NCI-H2029 treated with DMSO at 0.1 percent for 48 hours (cell line): Measurements from ENCODE around the gene ECM1.

ENCODE experiments used
- DNase-seq: peaks from one replicate; lab custom pipeline; 2025; lab: John Stamatoyannopoulos, UW

ECM1 gene

DNA sequence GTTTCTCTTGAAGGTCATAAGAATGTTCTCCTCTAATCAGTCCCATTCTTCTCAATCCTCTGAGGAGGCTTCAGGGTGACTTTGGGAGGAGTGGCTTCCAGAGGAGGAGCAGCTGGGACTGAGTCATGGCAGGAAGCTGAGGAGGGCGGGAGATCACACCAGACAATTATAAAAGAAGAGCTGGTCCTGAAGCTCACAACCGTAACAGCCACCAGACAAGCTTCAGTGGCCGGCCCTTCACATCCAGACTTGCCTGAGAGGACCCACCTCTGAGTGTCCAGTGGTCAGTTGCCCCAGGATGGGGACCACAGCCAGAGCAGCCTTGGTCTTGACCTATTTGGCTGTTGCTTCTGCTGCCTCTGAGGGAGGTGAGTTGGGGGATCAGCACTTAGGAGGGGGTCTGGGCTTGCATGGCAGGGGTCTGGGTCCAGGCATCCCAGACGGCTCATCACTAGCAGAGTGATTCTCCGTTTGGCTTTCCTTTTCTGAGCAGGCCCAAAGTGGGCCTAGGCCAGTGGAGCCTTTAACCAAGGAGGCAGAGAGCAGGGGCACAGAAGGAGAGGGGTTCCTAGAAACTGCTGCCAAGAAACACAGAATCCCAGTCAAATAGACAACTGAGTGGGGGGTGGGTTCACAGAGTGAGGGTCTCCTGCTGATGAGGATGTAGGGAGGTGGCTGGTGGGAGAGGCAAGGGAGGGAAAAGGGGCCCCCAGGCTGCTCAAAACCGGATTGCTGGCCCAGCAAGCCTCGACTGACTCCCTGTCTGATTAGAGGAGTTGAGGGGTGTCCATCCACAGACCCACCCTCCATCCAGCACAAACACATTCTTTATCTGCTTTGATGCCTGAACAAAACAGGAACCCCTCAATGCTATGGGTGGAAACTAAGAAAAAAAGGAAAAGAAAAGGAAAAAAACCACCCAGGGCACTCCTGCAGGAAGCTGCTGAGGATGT is at the start of gene ECM1:
Gene ECM1, plus strand, starts transcription at position 198 of the 953 bp plus-strand sequence. Its CDS starts 101 bp downstream, at position 299.
- DNase-seq: no peak

DNA sequence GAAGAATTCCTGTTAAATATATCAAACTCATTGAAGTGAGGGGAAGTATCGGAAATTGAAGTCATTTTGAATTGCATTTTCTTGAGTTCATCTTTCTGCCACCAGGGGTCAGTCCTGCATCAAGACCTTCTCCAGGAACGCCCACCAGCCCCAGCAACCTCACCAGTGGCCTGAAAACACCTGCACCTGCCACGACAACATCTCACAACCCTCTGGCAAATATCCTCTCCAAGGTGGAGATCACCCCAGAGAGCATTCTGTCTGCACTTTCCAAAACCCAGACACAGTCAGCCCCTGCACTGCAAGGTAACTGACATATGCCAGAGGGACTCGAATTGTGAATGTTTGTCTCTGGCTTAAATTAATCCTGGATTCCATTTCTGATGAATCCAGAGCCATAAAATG is 43.5 kb upstream of the ECM1 start:
- peak; percentile 47 for DNase-seq

DNA sequence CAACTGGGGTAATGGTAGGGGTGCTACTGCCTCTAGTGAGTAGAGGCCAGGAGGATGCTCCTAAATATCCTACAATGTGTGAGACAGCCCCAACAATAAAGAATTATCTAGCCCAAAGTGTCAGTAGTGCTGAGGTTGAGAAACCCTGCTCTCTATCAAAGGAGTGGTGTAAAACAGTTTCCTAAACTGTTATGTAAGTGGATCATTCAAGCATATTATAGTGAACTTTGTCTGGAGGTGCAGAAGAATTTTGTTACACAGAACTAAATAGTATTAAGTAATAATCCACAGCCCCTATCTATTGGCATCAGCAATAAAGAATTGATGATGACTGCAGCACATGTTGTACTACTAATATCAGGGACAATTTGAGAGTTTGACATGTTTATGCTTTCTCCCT is 40.9 kb upstream of the ECM1 start:
- no peak for DNase-seq

DNA sequence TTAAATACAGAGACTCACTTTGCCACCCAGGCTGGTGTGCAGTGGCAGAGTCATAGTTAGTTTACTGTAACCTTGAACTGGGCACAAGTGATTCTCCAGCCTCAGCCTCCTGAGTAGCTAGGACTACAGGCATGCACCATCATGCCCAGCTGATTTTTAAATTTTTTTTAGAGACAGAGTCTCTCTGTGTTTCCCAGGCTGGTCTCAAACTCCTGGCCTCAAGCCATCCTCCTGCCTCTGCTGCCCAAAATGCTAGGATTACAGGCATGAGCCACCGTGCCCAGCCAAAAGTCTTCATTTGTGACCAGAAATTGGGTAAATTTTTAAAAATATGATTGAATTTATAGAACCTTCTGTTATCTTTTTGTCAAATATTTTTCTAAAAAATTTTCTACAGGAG is 38.6 kb upstream of the ECM1 start:
- DNase-seq: no peak

DNA sequence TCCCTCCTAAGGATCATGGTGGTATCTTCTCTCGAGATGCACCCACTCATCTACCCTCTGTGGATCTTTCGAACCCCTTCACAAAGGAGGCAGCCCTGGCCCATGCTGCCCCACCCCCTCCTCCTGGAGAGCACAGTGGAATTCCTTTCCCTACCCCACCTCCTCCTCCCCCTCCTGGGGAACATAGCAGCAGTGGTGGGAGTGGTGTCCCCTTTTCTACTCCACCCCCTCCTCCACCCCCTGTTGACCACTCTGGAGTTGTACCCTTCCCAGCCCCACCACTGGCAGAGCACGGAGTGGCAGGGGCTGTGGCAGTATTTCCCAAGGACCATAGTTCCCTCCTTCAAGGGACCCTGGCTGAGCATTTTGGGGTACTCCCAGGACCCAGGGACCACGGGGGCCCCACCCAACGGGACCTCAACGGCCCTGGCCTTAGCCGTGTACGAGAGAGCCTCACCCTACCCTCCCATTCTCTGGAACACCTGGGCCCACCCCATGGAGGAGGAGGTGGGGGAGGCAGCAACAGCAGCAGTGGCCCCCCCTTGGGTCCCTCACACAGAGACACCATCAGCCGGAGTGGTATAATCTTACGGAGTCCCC is 35.2 kb upstream of the ECM1 start:
- DNase-seq: no peak

DNA sequence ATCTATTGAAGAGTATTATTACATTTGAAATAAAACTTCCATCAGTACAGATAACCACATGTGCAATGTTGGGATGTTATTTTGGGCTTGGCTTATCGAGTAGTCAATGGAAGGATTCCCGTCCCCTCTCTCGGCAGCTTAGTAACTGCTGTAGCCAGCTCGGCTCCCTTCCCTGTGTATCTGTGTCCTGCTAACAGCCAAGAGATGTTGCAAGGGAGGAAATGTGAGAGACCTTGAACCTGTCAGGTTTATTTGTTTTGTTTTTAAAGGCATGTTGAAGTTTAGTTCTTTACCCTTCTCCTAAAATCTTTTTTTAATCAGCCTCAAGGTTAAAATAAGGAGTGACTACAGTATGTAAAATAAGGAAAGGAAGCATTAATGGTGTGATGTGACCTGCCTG is 34.2 kb upstream of the ECM1 start:
- DNase-seq: no peak

DNA sequence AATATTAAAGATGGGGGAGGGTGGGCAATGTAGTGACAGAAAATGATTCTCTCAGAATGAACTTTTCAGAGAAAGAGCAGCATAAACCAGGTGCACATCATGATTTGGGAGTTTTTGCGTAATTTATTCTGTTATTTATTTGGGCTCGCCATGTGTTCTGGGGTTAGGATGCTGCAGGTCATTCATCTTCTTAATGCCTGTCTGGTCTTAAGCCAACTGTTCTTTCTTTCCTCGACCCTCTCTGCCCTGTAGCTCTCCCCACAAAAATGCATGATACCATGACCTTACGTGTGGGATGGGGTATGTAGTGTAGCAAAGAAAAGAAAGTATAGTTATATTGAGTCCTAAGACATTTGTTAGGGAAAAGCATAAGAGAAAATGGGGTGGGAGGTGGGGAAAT is 33.0 kb upstream of the ECM1 start:
- DNase-seq: no peak

DNA sequence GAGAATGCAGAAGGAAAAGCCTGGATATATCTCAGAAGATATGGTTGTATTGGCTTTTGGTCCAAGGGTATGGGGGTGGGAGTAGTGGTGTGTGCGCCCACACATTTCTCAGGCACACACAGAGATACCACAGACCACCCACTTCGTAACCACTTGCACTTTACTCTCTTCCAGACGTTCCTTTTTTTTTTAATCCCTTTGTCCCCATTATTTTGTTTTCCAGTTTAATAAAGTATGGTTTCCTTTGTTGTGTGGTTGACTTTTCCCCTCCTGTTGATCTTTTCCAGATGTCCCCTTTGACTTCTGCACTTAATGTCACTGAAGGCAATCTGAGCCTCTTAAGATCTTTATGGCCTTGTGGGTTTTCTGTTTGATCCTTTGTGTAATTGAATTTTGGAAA is 31.2 kb upstream of the ECM1 start:
- DNase-seq: no peak

DNA sequence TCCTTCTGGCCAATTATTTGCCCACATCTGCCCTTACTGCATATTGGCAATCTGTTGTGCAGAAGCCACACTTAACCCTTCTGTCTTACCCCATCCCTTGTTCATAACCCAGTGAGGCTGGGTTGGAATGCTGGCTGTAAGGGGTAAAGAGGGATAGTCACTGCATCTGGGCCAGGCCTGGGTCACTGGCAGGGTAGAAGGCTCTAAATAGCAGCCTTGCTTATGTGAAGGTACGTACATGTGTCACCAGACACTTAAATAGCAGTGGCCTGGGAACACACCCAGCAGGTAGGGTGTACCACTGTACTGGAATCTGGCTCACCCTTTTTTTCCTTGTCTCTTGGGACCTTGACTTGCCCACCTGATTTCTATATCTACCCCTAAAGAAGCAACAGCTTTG is 30.6 kb upstream of the ECM1 start:
- DNase-seq: no peak

DNA sequence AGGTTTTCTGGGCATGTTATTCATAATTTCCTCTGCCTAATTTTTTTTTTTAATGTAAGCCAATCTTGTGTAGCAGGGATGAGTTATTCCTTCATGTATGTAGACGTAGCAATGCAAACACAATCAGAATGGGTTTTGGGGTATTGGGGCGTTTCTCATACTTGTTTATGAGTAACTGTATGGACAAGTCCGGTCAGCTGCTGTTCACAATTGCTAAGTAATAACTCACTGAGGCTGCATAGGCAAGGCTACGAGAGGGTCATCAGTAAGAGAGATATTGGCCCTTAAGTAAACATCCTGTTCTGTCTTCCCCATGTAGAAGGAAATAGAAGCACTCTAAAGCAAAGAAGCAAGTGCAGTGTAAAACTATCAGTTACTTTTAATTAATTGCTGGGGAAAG is 30.2 kb upstream of the ECM1 start:
- DNase-seq: no peak

DNA sequence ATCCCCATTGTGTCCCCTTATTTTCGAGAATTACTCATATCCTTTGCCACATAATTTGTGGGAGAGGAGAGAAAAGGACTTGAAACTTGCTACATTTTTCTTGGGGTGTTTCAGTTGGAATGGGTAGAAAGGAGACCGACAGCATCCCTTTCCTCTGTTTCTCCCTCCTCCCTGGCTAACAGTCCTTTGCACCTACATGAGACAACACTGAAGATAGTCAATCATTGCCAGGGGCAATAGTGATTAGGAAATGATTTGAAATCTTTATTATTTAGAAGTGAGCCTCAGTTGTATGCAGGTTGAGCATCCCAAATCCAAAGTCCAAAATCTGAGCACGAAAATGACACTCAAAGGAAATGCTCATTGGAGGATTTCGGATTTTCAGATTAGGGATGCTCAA is 28.5 kb upstream of the ECM1 start:
- DNase-seq: no peak

DNA sequence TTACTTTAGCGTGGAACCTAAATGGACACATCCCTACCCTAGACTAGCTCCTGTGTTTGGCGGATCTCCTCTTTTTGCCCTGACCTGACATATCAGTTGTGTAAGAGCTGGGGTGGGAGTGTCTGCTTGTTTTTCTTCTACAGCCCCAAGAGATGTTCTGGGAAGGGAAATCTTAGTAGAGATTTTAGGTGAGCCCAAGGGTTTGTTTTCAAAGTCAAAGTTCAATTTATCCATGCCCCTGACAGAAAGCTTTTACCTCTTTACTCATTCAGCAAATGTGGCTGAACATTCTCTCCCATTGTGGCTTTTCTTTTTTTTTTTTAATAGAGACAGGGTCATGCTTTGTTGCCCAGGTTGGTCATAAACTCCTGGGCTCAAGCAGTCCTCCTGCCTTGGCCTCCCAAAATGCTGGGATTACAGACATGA is 28.0 kb upstream of the ECM1 start:
- no peak for DNase-seq

DNA sequence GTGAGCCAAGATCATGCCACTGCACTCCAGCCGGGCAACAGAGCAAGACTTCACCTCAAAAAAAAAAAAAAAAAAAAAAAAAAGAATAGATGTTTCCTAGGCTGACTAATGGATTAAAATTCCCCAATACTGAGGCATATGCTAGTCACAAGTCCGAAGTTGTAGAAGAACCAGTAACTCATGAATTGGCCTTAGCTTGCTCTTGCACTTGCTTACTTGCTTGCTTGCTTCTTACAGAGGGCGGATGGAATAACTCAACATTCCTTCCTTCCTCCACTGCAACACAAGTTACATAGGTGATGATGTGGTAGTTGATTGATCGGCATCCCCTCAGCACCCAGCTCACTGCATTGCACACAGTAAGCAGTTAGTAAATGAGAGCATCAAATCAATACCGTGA is 23.5 kb upstream of the ECM1 start:
- DNase-seq: no peak

DNA sequence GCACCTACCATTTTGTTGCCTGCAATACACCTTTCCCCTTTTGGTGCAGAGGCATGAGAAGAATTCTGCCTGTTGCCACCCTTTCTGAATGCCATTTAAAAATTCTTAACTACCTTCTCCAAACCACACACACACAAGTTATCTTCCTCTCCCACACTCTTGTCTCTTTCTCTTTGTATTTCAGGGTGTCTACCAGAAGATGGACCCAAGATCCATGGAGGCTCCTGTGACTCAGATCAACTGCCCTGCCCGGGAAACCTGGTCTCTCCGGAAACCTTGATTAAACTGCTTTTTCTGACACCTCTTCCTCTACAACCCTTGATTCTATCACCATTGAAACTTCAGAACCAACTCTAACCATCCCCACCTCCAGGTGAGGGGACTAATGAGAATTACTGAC is 23.0 kb upstream of the ECM1 start:
- DNase-seq: no peak

DNA sequence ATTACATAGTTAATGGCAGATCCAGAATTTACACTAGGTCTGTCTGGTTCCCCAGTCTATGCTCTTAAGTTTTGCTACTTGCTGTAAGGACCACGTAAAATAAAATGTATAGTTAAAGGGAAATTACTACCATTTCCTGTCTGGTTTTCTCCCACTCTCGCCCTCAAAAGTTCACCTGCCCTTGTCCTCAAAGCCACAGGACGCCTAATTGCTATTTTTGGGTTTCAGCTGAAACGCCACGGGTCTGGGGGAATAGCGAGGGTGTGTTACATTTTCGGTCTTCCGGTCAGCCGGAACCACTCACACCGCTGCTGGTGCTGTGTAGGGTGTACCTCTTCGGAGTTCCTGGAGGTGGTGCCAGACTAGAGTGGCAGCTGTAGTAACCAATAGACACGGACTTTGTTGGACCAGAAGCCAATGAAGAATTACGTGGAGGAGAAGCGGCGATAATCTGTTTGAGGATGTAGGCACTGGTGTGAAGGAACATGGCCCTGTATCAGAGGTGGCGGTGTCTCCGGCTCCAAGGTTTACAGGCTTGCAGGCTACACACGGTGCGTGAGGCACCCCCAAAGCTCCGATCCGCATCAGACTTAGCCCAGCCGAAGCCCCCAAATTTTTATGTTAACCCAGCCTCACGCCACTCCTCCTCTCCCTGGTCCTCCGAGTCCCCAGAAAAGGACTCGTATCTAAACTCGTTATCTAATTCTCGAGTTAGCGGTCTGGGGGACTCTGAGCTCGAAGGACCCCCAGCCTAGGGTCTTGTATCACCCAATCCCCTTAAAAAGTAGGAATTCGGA is 20.7 kb upstream of the ECM1 start, which contains the start of gene TARS2:
Gene TARS2, plus strand, starts transcription at position 454 of the 797 bp plus-strand sequence. Its CDS starts 32 bp downstream, at position 486.
- DNase-seq: peak; percentile 96

DNA sequence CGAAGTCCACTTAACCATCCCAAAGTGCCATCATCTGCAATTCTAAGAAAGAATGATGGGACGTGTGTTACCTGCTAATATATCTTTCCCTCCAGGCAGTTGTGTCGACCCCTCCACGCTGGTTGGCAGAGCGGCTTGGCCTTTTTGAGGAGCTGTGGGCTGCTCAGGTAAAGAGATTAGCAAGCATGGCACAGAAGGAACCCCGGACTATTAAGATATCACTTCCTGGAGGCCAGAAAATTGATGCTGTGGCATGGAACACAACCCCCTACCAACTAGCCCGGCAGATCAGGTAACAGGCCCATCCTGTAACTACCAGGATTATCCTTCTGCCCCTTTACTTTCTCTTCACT is 20.2 kb upstream of the ECM1 start:
- no peak for DNase-seq

DNA sequence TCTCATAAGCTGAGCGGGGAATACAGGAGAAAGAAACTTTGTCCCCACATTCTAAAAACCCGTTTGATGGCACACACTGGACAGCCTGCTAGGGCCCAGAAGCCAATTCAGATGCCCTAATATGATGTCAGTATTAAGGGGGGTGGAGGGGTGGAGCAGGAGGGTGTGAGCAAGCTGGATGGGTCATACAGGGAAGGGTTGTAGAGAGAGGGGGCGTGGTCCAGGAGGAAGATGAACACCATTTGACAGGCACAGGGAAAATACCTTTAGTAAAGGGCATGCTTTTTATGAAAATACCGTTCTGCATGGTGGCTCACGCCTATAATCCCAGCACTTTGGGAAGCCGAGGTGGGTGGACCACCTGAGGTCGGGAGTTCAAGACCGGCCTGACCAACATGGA is 14.7 kb upstream of the ECM1 start:
- no peak for DNase-seq

DNA sequence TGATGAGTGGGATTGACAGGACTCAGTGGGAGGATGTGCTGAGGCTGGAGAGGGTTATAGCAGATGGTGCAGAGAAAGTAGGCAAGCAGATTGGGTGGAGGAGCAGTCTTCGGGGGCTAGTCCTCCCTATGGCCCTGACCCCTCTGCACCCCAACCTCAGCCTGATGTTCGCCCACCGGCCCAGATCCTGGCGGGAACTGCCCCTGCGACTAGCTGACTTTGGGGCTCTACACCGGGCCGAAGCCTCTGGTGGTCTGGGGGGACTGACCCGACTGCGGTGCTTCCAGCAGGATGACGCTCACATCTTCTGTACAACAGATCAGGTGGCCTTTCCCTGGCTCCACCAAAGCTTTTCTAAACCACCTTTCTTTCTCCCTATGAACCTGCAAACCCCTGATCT is 9.6 kb upstream of the ECM1 start:
- DNase-seq: no peak

DNA sequence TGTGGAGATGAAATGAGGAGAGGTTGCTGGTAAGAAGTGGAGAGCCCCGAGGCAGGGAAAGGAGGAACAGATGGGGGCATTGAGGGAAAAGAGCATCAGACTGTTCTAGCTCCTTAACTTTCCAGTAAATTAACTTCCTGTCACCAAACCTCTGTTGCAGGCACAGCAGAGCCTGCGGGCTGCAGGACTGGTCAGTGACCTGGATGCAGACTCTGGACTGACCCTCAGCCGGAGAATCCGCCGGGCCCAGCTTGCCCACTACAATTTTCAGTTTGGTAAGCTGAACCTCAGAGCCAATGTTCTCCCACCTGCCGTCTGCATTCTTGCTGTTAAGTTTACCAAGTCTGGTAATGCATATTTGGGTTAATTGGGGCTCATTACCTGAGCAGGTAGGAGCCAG is 2.5 kb upstream of the ECM1 start:
- no peak for DNase-seq

DNA sequence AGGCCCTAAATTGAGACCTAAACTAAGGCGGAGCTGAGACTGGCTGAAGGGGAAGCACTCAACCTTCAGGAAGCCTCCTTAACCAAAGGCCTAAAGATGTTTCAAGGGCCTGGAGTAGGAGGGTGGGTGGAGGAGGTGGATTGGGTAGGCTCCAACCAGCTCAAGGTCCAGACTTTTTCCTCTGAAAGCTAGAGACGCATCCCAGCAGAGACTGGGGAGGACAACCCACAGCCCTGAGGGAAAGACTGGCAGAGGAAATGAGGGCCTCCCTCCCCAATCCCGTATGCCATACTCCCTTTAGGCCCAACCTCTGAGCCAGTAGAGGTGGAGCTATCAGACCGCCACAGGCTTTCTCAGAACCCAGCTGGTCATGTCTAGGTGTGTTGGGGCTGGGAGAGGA is 1.1 kb downstream of the ECM1 start:
- no peak for DNase-seq

DNA sequence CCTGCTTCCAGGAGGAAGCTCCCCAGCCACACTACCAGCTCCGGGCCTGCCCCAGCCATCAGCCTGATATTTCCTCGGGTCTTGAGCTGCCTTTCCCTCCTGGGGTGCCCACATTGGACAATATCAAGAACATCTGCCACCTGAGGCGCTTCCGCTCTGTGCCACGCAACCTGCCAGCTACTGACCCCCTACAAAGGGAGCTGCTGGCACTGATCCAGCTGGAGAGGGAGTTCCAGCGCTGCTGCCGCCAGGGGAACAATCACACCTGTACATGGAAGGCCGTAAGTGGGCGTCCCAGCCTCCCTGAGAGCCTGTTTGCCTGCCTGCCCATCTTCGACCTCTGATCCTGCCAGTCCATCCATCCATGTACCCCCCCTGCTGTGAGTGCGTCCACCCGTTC is 3.6 kb downstream of the ECM1 start:
- DNase-seq: no peak

DNA sequence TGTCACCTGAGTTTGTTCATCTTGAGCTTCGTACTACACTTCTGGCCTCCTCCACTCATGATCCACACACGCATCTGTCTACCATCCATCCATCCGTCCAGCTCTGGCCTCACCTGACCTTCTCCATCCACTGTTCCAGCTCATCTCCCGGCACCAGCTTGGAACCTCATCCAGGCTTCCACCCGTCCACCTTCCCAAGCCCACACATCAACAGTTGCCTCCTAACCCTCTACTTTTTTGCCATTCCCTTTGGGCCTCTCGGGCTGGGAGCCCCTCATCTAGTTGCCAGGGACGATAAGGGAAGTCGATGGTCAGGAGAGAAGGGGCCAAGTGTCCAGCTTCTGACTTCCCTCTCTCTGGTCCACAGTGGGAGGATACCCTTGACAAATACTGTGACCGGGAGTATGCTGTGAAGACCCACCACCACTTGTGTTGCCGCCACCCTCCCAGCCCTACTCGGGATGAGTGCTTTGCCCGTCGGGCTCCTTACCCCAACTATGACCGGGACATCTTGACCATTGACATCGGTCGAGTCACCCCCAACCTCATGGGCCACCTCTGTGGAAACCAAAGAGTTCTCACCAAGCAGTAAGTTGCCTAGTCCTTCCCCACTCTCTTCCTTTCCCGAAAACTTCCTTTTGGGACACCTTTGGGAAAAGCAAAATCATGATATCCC is 4.2 kb downstream of the ECM1 start:
- no peak for DNase-seq
